HepG2 (cell line): ENCODE results near the gene FOCAD. TPM values are rescaled to one million over a fixed set of nuclear protein-coding genes. Genes with fewer than 3 reads are reported as not detected.

Experiments used
- GATA4 ChIP-seq: sonication (generic); IDR thresholded peaks from 2 replicates; pipeline ENCODE4 v1.6.1; 2016; ENCODE audit warnings: antibody characterized with exemption, low read depth, borderline replicate concordance
- GPN1 ChIP-seq: sonication (generic); formaldehyde crosslinking; IDR thresholded peaks from 2 replicates; pipeline ENCODE4 v1.5.1; 2020; ENCODE audit warnings: missing genetic modification reagents, borderline replicate concordance
- MIXL1 ChIP-seq: IDR thresholded peaks from 2 replicates; pipeline ENCODE4 v1.6.1; 2016
- MTF2 ChIP-seq: sonication (generic); formaldehyde crosslinking; IDR thresholded peaks from 2 replicates; pipeline ENCODE4 v1.5.0; 2020; ENCODE audit warnings: missing genetic modification reagents, borderline replicate concordance
- POGK ChIP-seq: sonication (generic); formaldehyde crosslinking; conservative IDR thresholded peaks from 2 replicates; pipeline ENCODE4 v1.8.0; 2022; ENCODE audit warnings: mild to moderate bottlenecking, moderate library complexity, missing genetic modification reagents
- SALL2 ChIP-seq: sonication (generic); formaldehyde crosslinking; IDR thresholded peaks from 2 replicates; pipeline ENCODE4 v1.8.1; 2023; ENCODE audit warnings: mild to moderate bottlenecking, missing genetic modification reagents, inconsistent platforms
- TEAD2 ChIP-seq: sonication (generic); formaldehyde crosslinking; IDR thresholded peaks from 2 replicates; pipeline ENCODE4 v1.9.0; 2021; ENCODE audit warnings: missing genetic modification reagents
- YY1 ChIP-seq: IDR thresholded peaks from 2 replicates; pipeline ENCODE4 v1.6.1; 2011; ENCODE audit warnings: low read length, low read depth, moderate library complexity, mild to moderate bottlenecking; ENCODE audit not compliant: insufficient read depth, insufficient replicate concordance
- ZNF276 ChIP-seq: sonication (generic); formaldehyde crosslinking; IDR thresholded peaks from 2 replicates; pipeline ENCODE4 v1.4.0; 2020; ENCODE audit warnings: mild to moderate bottlenecking, low read depth, missing genetic modification reagents
- polyA plus RNA-seq, 8 experiments: library from polyadenylated mRNA; depleted of rRNA in 3 of 8; stranded (reverse) in 7 of 8; unstranded in 1 of 8; fragments of >200 nt; fragmentation: Illumina TruSeq in 4 of 8; extraction: Trizol in 4 of 8; gene quantifications; 2 replicates each; pipeline versions ENCODE4 v1.2.1 to v1.2.3, GENCODE V29; 2011 to 2016; ENCODE audit warnings: low read depth in 4 of 8, missing spikeins in 1 of 8, mixed read lengths in 1 of 8; ENCODE audit not compliant: insufficient read depth in 1 of 8
- total RNA-seq, 5 experiments: library from RNA; depleted of rRNA; stranded (reverse); fragments of >200 nt; fragmentation: Illumina TruSeq; extraction: Trizol; gene quantifications; 2 replicates each; pipeline ENCODE4 v1.2.3, GENCODE V29; 2016; ENCODE audit warnings: low read depth in 1 of 5
- TF ChIP-seq, protein P1 (sequence below): sonication (generic); formaldehyde crosslinking; IDR thresholded peaks from 2 replicates; pipeline ENCODE4 v1.5.1; 2020; ENCODE audit warnings: mild to moderate bottlenecking, missing genetic modification reagents
- TF ChIP-seq, protein P2 (sequence below): sonication (generic); formaldehyde crosslinking; IDR thresholded peaks from 2 replicates; pipeline ENCODE4 v1.9.0; 2022; ENCODE audit warnings: low read depth, missing genetic modification reagents

Gene FOCAD
- total and polyA plus RNA-seq, 2 of the 13 experiments (the other 11 are each of a cell fraction or from before 2014, with no cell fraction given) = 18.0 to 31.1 TPM

GRCh38 chr9:20732118-20732517 is 48.1 kb downstream of the FOCAD start (continued):
- TF ChIP-seq YY1 = no peak
- no peak for TF ChIP-seq MIXL1 (CRISPR knock-in tag)
- no peak for TF ChIP-seq TEAD2 (CRISPR knock-in tag)
- TF ChIP-seq POGK = no peak
- no peak for TF ChIP-seq GATA4
- TF ChIP-seq, protein P1, sequence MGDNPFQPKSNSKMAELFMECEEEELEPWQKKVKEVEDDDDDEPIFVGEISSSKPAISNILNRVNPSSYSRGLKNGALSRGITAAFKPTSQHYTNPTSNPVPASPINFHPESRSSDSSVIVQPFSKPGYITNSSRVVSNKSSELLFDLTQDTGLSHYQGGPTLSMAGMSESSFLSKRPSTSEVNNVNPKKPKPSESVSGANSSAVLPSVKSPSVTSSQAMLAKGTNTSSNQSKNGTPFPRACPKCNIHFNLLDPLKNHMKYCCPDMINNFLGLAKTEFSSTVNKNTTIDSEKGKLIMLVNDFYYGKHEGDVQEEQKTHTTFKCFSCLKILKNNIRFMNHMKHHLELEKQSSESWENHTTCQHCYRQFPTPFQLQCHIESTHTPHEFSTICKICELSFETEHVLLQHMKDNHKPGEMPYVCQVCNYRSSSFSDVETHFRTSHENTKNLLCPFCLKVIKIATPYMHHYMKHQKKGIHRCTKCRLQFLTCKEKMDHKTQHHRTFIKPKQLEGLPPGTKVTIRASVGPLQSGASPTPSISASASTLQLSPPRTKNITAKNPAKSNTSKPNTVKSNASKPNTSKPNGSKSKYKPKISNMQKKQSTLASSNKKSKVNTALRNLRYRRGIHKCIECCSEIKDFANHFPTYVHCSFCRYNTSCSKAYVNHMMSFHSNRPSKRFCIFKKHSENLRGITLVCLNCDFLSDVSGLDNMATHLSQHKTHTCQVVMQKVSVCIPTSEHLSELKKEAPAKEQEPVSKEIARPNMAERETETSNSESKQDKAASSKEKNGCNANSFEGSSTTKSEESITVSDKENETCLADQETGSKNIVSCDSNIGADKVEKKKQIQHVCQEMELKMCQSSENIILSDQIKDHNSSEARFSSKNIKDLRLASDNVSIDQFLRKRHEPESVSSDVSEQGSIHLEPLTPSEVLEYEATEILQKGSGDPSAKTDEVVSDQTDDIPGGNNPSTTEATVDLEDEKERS (CRISPR knock-in tag) = no peak
- no peak for TF ChIP-seq MTF2 (CRISPR knock-in tag)
- TF ChIP-seq, protein P2, sequence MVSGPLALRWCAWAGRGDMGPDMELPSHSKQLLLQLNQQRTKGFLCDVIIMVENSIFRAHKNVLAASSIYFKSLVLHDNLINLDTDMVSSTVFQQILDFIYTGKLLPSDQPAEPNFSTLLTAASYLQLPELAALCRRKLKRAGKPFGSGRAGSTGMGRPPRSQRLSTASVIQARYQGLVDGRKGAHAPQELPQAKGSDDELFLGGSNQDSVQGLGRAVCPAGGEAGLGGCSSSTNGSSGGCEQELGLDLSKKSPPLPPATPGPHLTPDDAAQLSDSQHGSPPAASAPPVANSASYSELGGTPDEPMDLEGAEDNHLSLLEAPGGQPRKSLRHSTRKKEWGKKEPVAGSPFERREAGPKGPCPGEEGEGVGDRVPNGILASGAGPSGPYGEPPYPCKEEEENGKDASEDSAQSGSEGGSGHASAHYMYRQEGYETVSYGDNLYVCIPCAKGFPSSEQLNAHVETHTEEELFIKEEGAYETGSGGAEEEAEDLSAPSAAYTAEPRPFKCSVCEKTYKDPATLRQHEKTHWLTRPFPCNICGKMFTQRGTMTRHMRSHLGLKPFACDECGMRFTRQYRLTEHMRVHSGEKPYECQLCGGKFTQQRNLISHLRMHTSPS (CRISPR knock-in tag) = no peak
- TF ChIP-seq ZNF276 (CRISPR knock-in tag) = no peak
- no peak for TF ChIP-seq GPN1 (CRISPR knock-in tag)
- no peak for TF ChIP-seq SALL2
- TF ChIP-seq, all 625 proteins: peak for 0
